Endothelial cell of umbilical vein (primary cell): ENCODE results near the gene MCRIP2. TPM values are rescaled to one million over a fixed set of nuclear protein-coding genes. Genes with fewer than 3 reads are reported as not detected.

Experiments
- BruUV-seq: library from RNA; stranded (reverse); fragments of 400-500 nt; replicated peaks from 2 replicates; lab custom pipeline; 2021; lab: Mats Ljungman, UMichigan
- CTCF ChIA-PET: fragments of 300-600, 350-600 bp; sonication (Branson Sonifier 250); formaldehyde crosslinking; loops from one replicate; lab custom pipeline; 2021; ENCODE audit warnings: antibody characterized with exemption, inconsistent platforms; lab: Charles Lee
- POLR2A ChIA-PET: fragments of 300-600, 350-600 bp; sonication (Branson Sonifier 250); formaldehyde crosslinking; loops from one replicate; lab custom pipeline; 2021; ENCODE audit warnings: antibody characterized with exemption, inconsistent platforms; lab: Charles Lee
- DNase-seq: peaks from one replicate; pipeline ENCODE4 v3.0.0-alpha.2; 2011; ENCODE audit warnings: low read depth, low spot score
- FAIRE-seq: peaks from 2 replicates; lab custom pipeline; 2011; peaks lifted over from hg19 to GRCh38; lab: Jason Lieb, UNC
- H2AFZ ChIP-seq: 2 replicates; pipeline ENCODE4 v1.6.0; 2012; ENCODE audit warnings: low read depth, low read length, control low read depth, inconsistent platforms
- H3K27ac ChIP-seq: 2 replicates; pipeline ENCODE4 v1.5.1; 2011; ENCODE audit warnings: low read depth, mild to moderate bottlenecking, control low read depth, low read length, moderate library complexity; ENCODE audit not compliant: insufficient read depth
- H3K27me3 ChIP-seq, 2 experiments: 2 replicates each; pipeline versions ENCODE4 v1.6.0 to v1.6.1; 2011; ENCODE audit warnings: low read length in 2 of 2, mixed read lengths in 1 of 2; ENCODE audit not compliant: control insufficient read depth in 2 of 2, insufficient read depth in 2 of 2
- H3K36me3 ChIP-seq, 2 experiments: 2 replicates in 1 of 2; 3 replicates in 1 of 2; pipeline ENCODE4 v1.5.1; 2011; ENCODE audit warnings: low read length in 2 of 2, mild to moderate bottlenecking in 1 of 2, moderate library complexity in 1 of 2; ENCODE audit not compliant: control insufficient read depth in 2 of 2, insufficient read depth in 2 of 2; ENCODE audit errors: extremely low read depth in 1 of 2
- H3K4me1 ChIP-seq: 3 replicates; pipeline ENCODE4 v1.5.1; 2011; ENCODE audit warnings: mild to moderate bottlenecking, low read length; ENCODE audit not compliant: control insufficient read depth, insufficient read depth; ENCODE audit errors: extremely low read depth
- H3K4me2 ChIP-seq: 2 replicates; pipeline ENCODE4 v1.6.1; 2011; ENCODE audit warnings: low read length, control low read depth, mixed read lengths; ENCODE audit not compliant: insufficient read depth
- H3K4me3 ChIP-seq, 3 experiments: fragments of 200-600 bp in 1 of 3; sonication (generic), shearing (Covaris generic) in 1 of 3; replicated peaks in 1 of 3; 2 replicates each; pipeline ENCODE4 v1.5.1; 2011 to 2016; ENCODE audit warnings: control low read depth in 3 of 3, low read length in 3 of 3, mild to moderate bottlenecking in 2 of 3, inconsistent platforms in 1 of 3, low read depth in 1 of 3, moderate library complexity in 1 of 3; ENCODE audit not compliant: insufficient read depth in 1 of 3
- H3K79me2 ChIP-seq: 2 replicates; pipeline ENCODE4 v1.6.0; 2012; ENCODE audit warnings: low read length, inconsistent platforms; ENCODE audit not compliant: control insufficient read depth, insufficient read depth
- H3K9ac ChIP-seq: replicated peaks from 2 replicates; pipeline ENCODE3; 2011; ENCODE audit warnings: low read length, control low read depth; ENCODE audit not compliant: insufficient read depth; ENCODE audit errors: extremely low read depth
- H3K9me1 ChIP-seq: replicated peaks from 3 replicates; pipeline ENCODE4 v1.6.0; 2011; ENCODE audit warnings: mild to moderate bottlenecking, low read length; ENCODE audit not compliant: control insufficient read depth, insufficient read depth; ENCODE audit errors: extremely low read depth
- H3K9me3 ChIP-seq: replicated peaks from 2 replicates; pipeline ENCODE4 v1.5.1; 2012; ENCODE audit warnings: low read length, inconsistent platforms; ENCODE audit not compliant: control insufficient read depth, insufficient read depth
- H4K20me1 ChIP-seq: replicated peaks from 2 replicates; pipeline ENCODE3; 2011; ENCODE audit warnings: mild to moderate bottlenecking, low read length; ENCODE audit not compliant: control insufficient read depth, insufficient read depth; ENCODE audit errors: extremely low read depth
- CTCF ChIP-seq, 2 donors: IDR thresholded peaks; 1 replicate in 1 of 2; 2 replicates in 1 of 2; pipeline ENCODE4 v1.5.1; 2011; ENCODE audit warnings: low read length in 2 of 2, mild to moderate bottlenecking in 2 of 2, moderate library complexity in 2 of 2, control low read depth in 1 of 2, inconsistent platforms in 1 of 2, low read depth in 1 of 2; ENCODE audit not compliant: insufficient read depth in 1 of 2; ENCODE audit errors: extremely low read depth in 1 of 2
- EZH2 ChIP-seq: IDR thresholded peaks from 2 replicates; pipeline ENCODE4 v1.6.1; 2012; ENCODE audit warnings: borderline replicate concordance, low read depth, mild to moderate bottlenecking, moderate library complexity, low read length, inconsistent platforms; ENCODE audit not compliant: severe bottlenecking
- FOS ChIP-seq: IDR thresholded peaks from 2 replicates; pipeline ENCODE4 v1.6.1; 2011; ENCODE audit warnings: mild to moderate bottlenecking, low read length, moderate library complexity, borderline replicate concordance; ENCODE audit not compliant: insufficient read depth
- GATA2 ChIP-seq: IDR thresholded peaks from 2 replicates; pipeline ENCODE4 v1.7.0; 2011; ENCODE audit warnings: low read depth, mild to moderate bottlenecking, moderate library complexity, mixed read lengths, low read length; ENCODE audit not compliant: insufficient read length, insufficient read depth
- JUN ChIP-seq: IDR thresholded peaks from 2 replicates; pipeline ENCODE4 v1.6.1; 2011; ENCODE audit warnings: borderline replicate concordance, low read depth; ENCODE audit not compliant: insufficient read length, insufficient read depth
- MAX ChIP-seq: IDR thresholded peaks from 2 replicates; pipeline ENCODE4 v1.6.1; 2011; ENCODE audit not compliant: insufficient read depth, insufficient read length
- MYC ChIP-seq: IDR thresholded peaks from one replicate; pipeline ENCODE4 v1.6.1; 2011; ENCODE audit warnings: mild to moderate bottlenecking, low read depth, low read length
- POLR2A ChIP-seq: IDR thresholded peaks from 2 replicates; pipeline ENCODE4 v1.6.1; 2012; ENCODE audit warnings: low read depth, mild to moderate bottlenecking, control low read depth, low read length
- POLR2AphosphoS5 ChIP-seq: IDR thresholded peaks from 2 replicates; pipeline ENCODE4 v1.6.1; 2012; ENCODE audit warnings: low read depth, mild to moderate bottlenecking, control low read depth, low read length, moderate library complexity; ENCODE audit not compliant: insufficient read depth
- dilution Hi-C: fragments of 300-500 bp; cut with MboI; formaldehyde crosslinking; loops from one replicate; pipeline ENCODE4 v1.15.0; 2019; ENCODE audit warnings: low sequenced_read_pairs; ENCODE audit not compliant: extremely low pct_ligation_motif_present
- intact Hi-C: fragments of 100-400 bp; cut with micrococcal nuclease; formaldehyde crosslinking; loops from one replicate; pipeline ENCODE4 v1.10.0; 2022
- polyA plus RNA-seq, 4 experiments: library from polyadenylated mRNA; depleted of rRNA in 3 of 4; stranded (reverse) in 3 of 4; unstranded in 1 of 4; fragments of >200 nt; gene quantifications; 2 replicates each; pipeline versions ENCODE4 v1.2.1 to v1.2.3, GENCODE V29; 2011 to 2012; ENCODE audit warnings: missing spikeins in 1 of 4
- total RNA-seq: library from RNA; stranded (reverse); gene quantifications from 2 replicates; pipeline ENCODE4 v1.2.3, GENCODE V29; 2021

MCRIP2 gene
- total and polyA plus RNA-seq, 2 donors (not counting 3 experiments of a cell fraction or from before 2014, with no cell fraction given), result 17.1 to 18.9 TPM

- H3K4me2 ChIP-seq, result no peak overlapping the region
- H3K9me1 ChIP-seq, result no peaks in the 10 kb centered on the region
- ChIA-PET CTCF (interaction anchor here (1.6 kb wide), 1 partner anchor 14 kb away, joined by 5 read pairs; no protein-coding TSS in a partner anchor), POLR2A (no interaction called here)
- intact Hi-C loops (no loop called here), dilution Hi-C loops (no loop called here)
- no peak overlapping the region for H3K27ac ChIP-seq
- H3K27me3 ChIP-seq, result no peaks in the 10 kb centered on the region
- TF ChIP-seq FOS, result no peak
- no peak for TF ChIP-seq MAX
- no peak for TF ChIP-seq EZH2
- no peak for TF ChIP-seq POLR2AphosphoS5
- TF ChIP-seq POLR2A, result no peak
- H3K79me2 ChIP-seq, result peaks cover 22% of the 10 kb centered on the region
- H4K20me1 ChIP-seq, result no peaks in the 10 kb centered on the region
- H3K4me3 ChIP-seq, result no peak overlapping the region
- DNase-seq (no peak), FAIRE-seq (no peak)
- no peak overlapping the region for H2AFZ ChIP-seq
- no peak overlapping the region for H3K9ac ChIP-seq
- H3K36me3 ChIP-seq, result peaks cover 0 to 3% of the 10 kb centered on the region in 2 experiments
- no TSS peak for BruUV-seq
- H3K9me3 ChIP-seq, result no peaks in the 10 kb centered on the region
- H3K4me1 ChIP-seq, result peaks cover 8% of the 10 kb centered on the region
These were observed 48.2 kb upstream of the MCRIP2 start for GRCh38 chr16:593406-593805.

GRCh38 chr16:593807-594206, 47.8 kb upstream of the MCRIP2 start:
- Histone ChIP-seq H3K79me2 (peaks cover 22% of the 10 kb centered on the region), H3K4me3 (no peak overlapping the region), H2AFZ (no peak overlapping the region), H3K4me1 (peaks cover 8% of the 10 kb centered on the region), H3K27me3 (no peaks in the 10 kb centered on the region), H3K4me2 (no peak overlapping the region), H3K9me1 (no peaks in the 10 kb centered on the region), H3K36me3 (peaks cover 0 to 3% of the 10 kb centered on the region in 2 experiments), H4K20me1 (no peaks in the 10 kb centered on the region), H3K27ac (no peak overlapping the region), H3K9ac (no peak overlapping the region), H3K9me3 (no peaks in the 10 kb centered on the region)
- CTCF ChIA-PET, result interaction anchor here (1.6 kb wide), 1 partner anchor 14 kb away, joined by 5 read pairs; no protein-coding TSS in a partner anchor
- POLR2A ChIA-PET, result no interaction called here
- DNase-seq, result no peak
- intact Hi-C loops, result no loop called here
- no peak for TF ChIP-seq JUN
- TF ChIP-seq FOS, result no peak
- no peak for TF ChIP-seq MYC
- no peak for TF ChIP-seq EZH2
- no peak for TF ChIP-seq POLR2A
- TF ChIP-seq GATA2, result no peak
- TF ChIP-seq POLR2AphosphoS5, result no peak
- TF ChIP-seq MAX, result no peak
- TF ChIP-seq CTCF (IDR thresholded peaks at IDR 0.05; ENCODE audit: extremely low read depth in 1 of 2, insufficient read depth in 1 of 2, low read depth in 1 of 2, low read length in 2 of 2), result no peak
- FAIRE-seq, result no peak
- BruUV-seq, result no TSS peak
- dilution Hi-C loops, result no loop called here
